Activated naive CD4-positive, alpha-beta T cell treated with anti-CD3 and anti-CD28 coated beads, Interleukin-2, amount 50 U/mL, for 24 hours (primary cell): ENCODE measurements around the gene MAIP1.

Experiments
- H3K27ac Mint-ChIP-seq: one replicate; pipeline ENCODE4 v1.8.0; 2021; ENCODE audit warnings: mild to moderate bottlenecking, mixed read lengths
- H3K27me3 Mint-ChIP-seq: one replicate; pipeline ENCODE4 v1.8.0; 2021; ENCODE audit warnings: mixed read lengths
- H3K36me3 Mint-ChIP-seq: one replicate; pipeline ENCODE4 v1.8.0; 2021; ENCODE audit warnings: mixed read lengths
- H3K4me1 Mint-ChIP-seq: one replicate; pipeline ENCODE4 v1.8.0; 2021; ENCODE audit warnings: mixed read lengths
- H3K4me3 Mint-ChIP-seq: one replicate; pipeline ENCODE4 v1.8.0; 2021; ENCODE audit warnings: mild to moderate bottlenecking, mixed read lengths
- H3K9me3 Mint-ChIP-seq: one replicate; pipeline ENCODE4 v1.8.0; 2021; ENCODE audit warnings: mixed read lengths

The MAIP1 gene

GRCh38 chr2:199994896-199995295 is 39.5 kb downstream of the MAIP1 start:
- no peak overlapping the region for H3K4me3 Mint-ChIP-seq
- H3K4me1 Mint-ChIP-seq: no peaks in the 10 kb centered on the region
- H3K36me3 Mint-ChIP-seq: no peaks in the 10 kb centered on the region
- no peak overlapping the region for H3K27ac Mint-ChIP-seq
- H3K9me3 Mint-ChIP-seq: no peaks in the 10 kb centered on the region
- no peaks in the 10 kb centered on the region for H3K27me3 Mint-ChIP-seq

- no peak overlapping the region for H3K4me3 Mint-ChIP-seq
Measured at GRCh38 chr2:199997296-199997695, 41.9 kb downstream of the MAIP1 start.

GRCh38 chr2:199999166-199999565 is 43.8 kb downstream of the MAIP1 start:
- H3K4me1 Mint-ChIP-seq: no peaks in the 10 kb centered on the region

More at GRCh38 chr2:199997296-199997695, 41.9 kb downstream of the MAIP1 start:
- Mint-ChIP-seq H3K9me3 (no peaks in the 10 kb centered on the region), H3K4me1 (no peaks in the 10 kb centered on the region), H3K27me3 (no peaks in the 10 kb centered on the region), H3K27ac (no peak overlapping the region), H3K36me3 (no peaks in the 10 kb centered on the region)

DNA sequence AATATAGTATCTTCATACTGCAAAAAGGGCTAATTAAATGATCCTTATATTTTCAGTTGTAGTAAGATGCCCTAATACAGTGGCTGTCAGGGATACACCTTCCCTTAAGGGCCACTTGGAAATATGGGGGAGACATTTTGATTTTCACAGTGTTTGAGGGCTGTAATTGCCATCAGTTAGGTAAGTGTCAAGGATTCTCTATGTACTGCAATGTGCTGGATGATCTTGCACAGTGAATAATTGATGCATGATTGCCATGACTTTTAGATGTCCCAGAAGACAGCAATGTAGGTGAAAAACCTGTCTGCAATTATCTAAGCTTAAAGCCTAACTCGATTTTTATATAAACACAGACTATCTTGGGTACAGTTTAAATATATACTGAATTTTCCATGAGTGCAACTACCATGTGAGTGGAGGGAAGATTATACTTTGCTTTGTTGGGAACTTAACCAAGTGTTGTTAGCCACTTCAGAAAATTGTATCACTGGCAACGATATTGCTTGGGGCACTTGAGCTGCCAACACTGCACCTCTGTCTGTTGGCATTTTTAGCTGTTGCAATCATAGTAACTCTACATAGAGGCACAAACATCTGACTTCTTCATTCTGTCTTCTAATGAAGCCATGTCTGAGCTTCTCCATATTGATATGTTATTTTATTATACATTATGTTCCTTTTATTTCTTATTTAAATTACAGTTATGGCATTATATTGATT is 45.2 kb downstream of the MAIP1 start:
- Mint-ChIP-seq H3K36me3 (no peaks in the 10 kb centered on the region), H3K27me3 (peaks cover 4% of the 10 kb centered on the region), H3K27ac (no peak overlapping the region), H3K9me3 (peaks cover 5% of the 10 kb centered on the region), H3K4me1 (no peaks in the 10 kb centered on the region), H3K4me3 (no peak overlapping the region)

More at GRCh38 chr2:199999166-199999565, 43.8 kb downstream of the MAIP1 start:
- no peak overlapping the region for H3K4me3 Mint-ChIP-seq
- H3K9me3 Mint-ChIP-seq: no peaks in the 10 kb centered on the region
- no peaks in the 10 kb centered on the region for H3K36me3 Mint-ChIP-seq
- no peak overlapping the region for H3K27ac Mint-ChIP-seq
- peaks cover 1% of the 10 kb centered on the region for H3K27me3 Mint-ChIP-seq

- Mint-ChIP-seq H3K27me3 (peaks cover 4% of the 10 kb centered on the region), H3K4me3 (no peak overlapping the region), H3K36me3 (no peaks in the 10 kb centered on the region)
Measured at GRCh38 chr2:200003444-200003843, 48.1 kb downstream of the MAIP1 start.

GRCh38 chr2:200005675-200006074 is 50.3 kb downstream of the MAIP1 start:
- no peak overlapping the region for H3K27ac Mint-ChIP-seq
- H3K4me1 Mint-ChIP-seq: no peaks in the 10 kb centered on the region
- no peak overlapping the region for H3K4me3 Mint-ChIP-seq
- H3K36me3 Mint-ChIP-seq: peaks cover 1% of the 10 kb centered on the region
- peaks cover 4% of the 10 kb centered on the region for H3K27me3 Mint-ChIP-seq
- peaks cover 5% of the 10 kb centered on the region for H3K9me3 Mint-ChIP-seq

More at GRCh38 chr2:200003444-200003843, 48.1 kb downstream of the MAIP1 start:
- peaks cover 5% of the 10 kb centered on the region for H3K9me3 Mint-ChIP-seq
- no peak overlapping the region for H3K27ac Mint-ChIP-seq
- H3K4me1 Mint-ChIP-seq: no peaks in the 10 kb centered on the region

GRCh38 chr2:200007306-200007705 is 51.9 kb downstream of the MAIP1 start:
- Mint-ChIP-seq H3K4me3 (no peak overlapping the region), H3K4me1 (no peaks in the 10 kb centered on the region)

DNA sequence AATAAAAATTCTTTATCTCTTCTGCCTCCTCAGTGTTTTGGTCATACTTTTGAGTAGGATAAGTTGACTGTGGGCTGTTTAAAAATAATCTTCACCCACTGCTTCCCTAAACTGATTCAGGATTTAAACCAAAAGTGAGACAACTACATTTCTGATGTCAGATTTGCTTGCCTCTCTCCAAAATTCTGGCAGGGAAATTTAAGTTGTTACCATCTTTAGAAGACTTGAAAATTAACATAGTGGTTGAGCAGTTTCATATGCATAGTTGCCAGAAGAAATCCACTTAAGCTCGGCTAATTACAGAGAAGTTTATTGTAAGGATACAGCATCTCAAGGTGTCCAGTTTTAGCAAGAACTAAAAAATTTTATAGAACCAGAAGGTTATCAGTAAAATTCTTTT is 57.0 kb downstream of the MAIP1 start:
- Mint-ChIP-seq H3K27me3 (peaks cover 1% of the 10 kb centered on the region), H3K36me3 (peaks cover 1% of the 10 kb centered on the region), H3K9me3 (no peaks in the 10 kb centered on the region), H3K4me1 (no peaks in the 10 kb centered on the region), H3K4me3 (no peak overlapping the region), H3K27ac (no peak overlapping the region)

More at GRCh38 chr2:200007306-200007705, 51.9 kb downstream of the MAIP1 start:
- Mint-ChIP-seq H3K9me3 (peaks cover 5% of the 10 kb centered on the region), H3K27ac (no peak overlapping the region), H3K36me3 (peaks cover 1% of the 10 kb centered on the region), H3K27me3 (peaks cover 4% of the 10 kb centered on the region)
